ENCODE results near the gene ATXN7L3. TPM values are rescaled to one million over a fixed set of nuclear protein-coding genes. Genes with fewer than 3 reads are reported as not detected.
"Not testable (repeated sequence)": the region's sequence is repeated elsewhere in the genome, so short reads cannot be mapped to it uniquely, and the experiment has no call there.

The ATXN7L3 gene
- total RNA-seq, 1 donor from 2014 or later = 64.5 TPM

GRCh38 chr17:44176671-44177501 lies 22.8 kb downstream of the ATXN7L3 start:
- no peak for DNase-seq (ENCODE audit: low spot score)

GRCh38 chr17:44176257-44176656 lies 23.4 kb downstream of the ATXN7L3 start:
- no peak for DNase-seq (ENCODE audit: low spot score)

- no peak for DNase-seq (ENCODE audit: low spot score)
Observed at GRCh38 chr17:44174427-44174826, 25.3 kb downstream of the ATXN7L3 start.

GRCh38 chr17:44171931-44172455 lies 27.7 kb downstream of the ATXN7L3 start:
- no peak for DNase-seq (ENCODE audit: low spot score)

GRCh38 chr17:44170499-44171201 lies 29.0 kb downstream of the ATXN7L3 start, which contains the start of gene ASB16:
Gene ASB16 (plus strand): TSS chr17:44170704. CDS start chr17:44170790, 86 bp downstream.
- no peak for DNase-seq (ENCODE audit: low spot score)

GRCh38 chr17:44170135-44170498 lies 29.6 kb downstream of the ATXN7L3 start:
- no peak for DNase-seq (ENCODE audit: low spot score)

GRCh38 chr17:44167181-44167861 lies 32.4 kb downstream of the ATXN7L3 start:
- DNase-seq (ENCODE audit: low spot score) = no peak

GRCh38 chr17:44164476-44164875 lies 35.2 kb downstream of the ATXN7L3 start:
- DNase-seq (ENCODE audit: low spot score) = no peak

- DNase-seq (ENCODE audit: low spot score) = no peak
Observed at GRCh38 chr17:44159519-44160210, 40.0 kb downstream of the ATXN7L3 start.

GRCh38 chr17:44155488-44155887 lies 44.2 kb downstream of the ATXN7L3 start:
- DNase-seq (ENCODE audit: low spot score) = no peak

- DNase-seq (ENCODE audit: low spot score) = no peak
Observed at GRCh38 chr17:44152875-44153274, 46.8 kb downstream of the ATXN7L3 start.

GRCh38 chr17:44149750-44150329 lies 49.8 kb downstream of the ATXN7L3 start:
- DNase-seq (ENCODE audit: low spot score) = no peak

- not testable (repeated sequence) for DNase-seq (ENCODE audit: low spot score)
Observed at GRCh38 chr17:44149066-44149465, 50.6 kb downstream of the ATXN7L3 start.

- no peak for DNase-seq (ENCODE audit: low spot score)
Observed at GRCh38 chr17:44147812-44148211, 51.9 kb downstream of the ATXN7L3 start.

- no peak for DNase-seq (ENCODE audit: low spot score)
Observed at GRCh38 chr17:44146375-44147346, 53.0 kb downstream of the ATXN7L3 start.

GRCh38 chr17:44144966-44145739 lies 54.5 kb downstream of the ATXN7L3 start:
- DNase-seq (ENCODE audit: low spot score) = no peak

- DNase-seq (ENCODE audit: low spot score) = not testable (repeated sequence)
Observed at GRCh38 chr17:44143921-44144320, 55.8 kb downstream of the ATXN7L3 start.
